IMR-90 (cell line): ENCODE measurements around the gene NPRL2.

Source experiments
- CEBPB ChIP-seq: IDR thresholded peaks from 2 replicates; pipeline ENCODE4 v1.6.1; 2012; ENCODE audit warnings: low read depth, low read length, improper control_type of control experiment
- CHD1 ChIP-seq: IDR thresholded peaks from 2 replicates; pipeline ENCODE4 v1.6.1; 2012; ENCODE audit warnings: low read depth, low read length, improper control_type of control experiment
- FOS ChIP-seq: fragments of 150-350 bp; IDR thresholded peaks from 2 replicates; pipeline ENCODE4 v1.6.1; 2016; ENCODE audit warnings: low read depth, low read length
- MAZ ChIP-seq: IDR thresholded peaks from 2 replicates; pipeline ENCODE4 v1.6.1; 2012; ENCODE audit warnings: low read depth, mild to moderate bottlenecking, low read length, improper control_type of control experiment, moderate library complexity, borderline replicate concordance
- MXI1 ChIP-seq: IDR thresholded peaks from 2 replicates; pipeline ENCODE4 v1.6.1; 2012; ENCODE audit warnings: low read depth, mild to moderate bottlenecking, low read length, moderate library complexity, borderline replicate concordance
- NFE2L2 ChIP-seq: fragments of 150-350 bp; IDR thresholded peaks from 2 replicates; pipeline ENCODE4 v1.6.1; 2016; ENCODE audit warnings: low read depth, mild to moderate bottlenecking, low read length
- POLR2A ChIP-seq: IDR thresholded peaks from 2 replicates; pipeline ENCODE4 v1.6.1; 2012; ENCODE audit warnings: mild to moderate bottlenecking, low read depth, low read length
- RAD21 ChIP-seq: IDR thresholded peaks from 2 replicates; pipeline ENCODE4 v1.6.1; 2012; ENCODE audit warnings: low read length, improper control_type of control experiment
- RCOR1 ChIP-seq: IDR thresholded peaks from 2 replicates; pipeline ENCODE4 v1.6.1; 2012; ENCODE audit warnings: mild to moderate bottlenecking, low read length, improper control_type of control experiment; ENCODE audit not compliant: insufficient replicate concordance
- TF ChIP-seq, protein P1 (sequence below): conservative IDR thresholded peaks from 2 replicates; pipeline ENCODE4 v1.5.1; 2012; ENCODE audit warnings: mild to moderate bottlenecking, low read depth, low read length, improper control_type of control experiment
- TF ChIP-seq, protein P2 (sequence below): fragments of 150-350 bp; IDR thresholded peaks from 2 replicates; pipeline ENCODE4 v1.6.1; 2017; ENCODE audit warnings: mild to moderate bottlenecking, antibody characterized with exemption, low read length, low read depth
- TF ChIP-seq, protein P3 (sequence below): fragments of 150-350 bp; IDR thresholded peaks from 2 replicates; pipeline ENCODE4 v1.6.1; 2016; ENCODE audit warnings: low read depth, mild to moderate bottlenecking, low read length, moderate library complexity, borderline replicate concordance

DNA sequence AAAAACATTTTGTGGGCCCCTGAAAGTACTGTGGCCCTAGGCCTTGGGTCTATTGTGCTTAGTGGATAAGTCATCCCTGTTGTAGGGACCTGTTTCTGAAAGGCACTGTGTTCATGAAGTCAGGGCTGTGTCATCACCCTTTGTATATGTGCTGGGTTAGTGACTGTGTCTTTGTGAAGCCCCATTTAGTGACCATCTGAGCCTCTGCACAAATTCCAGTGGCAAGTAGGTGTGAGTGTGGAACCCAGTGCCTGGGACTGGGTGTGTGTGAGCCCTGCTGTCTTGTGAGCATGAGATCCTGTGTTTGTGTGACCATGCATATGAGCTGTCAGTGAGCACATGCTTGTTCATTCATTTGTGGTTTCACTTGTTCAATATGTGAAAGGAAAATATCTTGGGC is 46.0 kb downstream of the NPRL2 start:
- TF ChIP-seq POLR2A (no peak), MAZ (no peak), CHD1 (no peak), MXI1 (no peak), NFE2L2 (no peak), RCOR1 (no peak), CEBPB (no peak), RAD21 (no peak), FOS (no peak)
- TF ChIP-seq, protein P1, sequence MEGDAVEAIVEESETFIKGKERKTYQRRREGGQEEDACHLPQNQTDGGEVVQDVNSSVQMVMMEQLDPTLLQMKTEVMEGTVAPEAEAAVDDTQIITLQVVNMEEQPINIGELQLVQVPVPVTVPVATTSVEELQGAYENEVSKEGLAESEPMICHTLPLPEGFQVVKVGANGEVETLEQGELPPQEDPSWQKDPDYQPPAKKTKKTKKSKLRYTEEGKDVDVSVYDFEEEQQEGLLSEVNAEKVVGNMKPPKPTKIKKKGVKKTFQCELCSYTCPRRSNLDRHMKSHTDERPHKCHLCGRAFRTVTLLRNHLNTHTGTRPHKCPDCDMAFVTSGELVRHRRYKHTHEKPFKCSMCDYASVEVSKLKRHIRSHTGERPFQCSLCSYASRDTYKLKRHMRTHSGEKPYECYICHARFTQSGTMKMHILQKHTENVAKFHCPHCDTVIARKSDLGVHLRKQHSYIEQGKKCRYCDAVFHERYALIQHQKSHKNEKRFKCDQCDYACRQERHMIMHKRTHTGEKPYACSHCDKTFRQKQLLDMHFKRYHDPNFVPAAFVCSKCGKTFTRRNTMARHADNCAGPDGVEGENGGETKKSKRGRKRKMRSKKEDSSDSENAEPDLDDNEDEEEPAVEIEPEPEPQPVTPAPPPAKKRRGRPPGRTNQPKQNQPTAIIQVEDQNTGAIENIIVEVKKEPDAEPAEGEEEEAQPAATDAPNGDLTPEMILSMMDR: no peak
- TF ChIP-seq, protein P2, sequence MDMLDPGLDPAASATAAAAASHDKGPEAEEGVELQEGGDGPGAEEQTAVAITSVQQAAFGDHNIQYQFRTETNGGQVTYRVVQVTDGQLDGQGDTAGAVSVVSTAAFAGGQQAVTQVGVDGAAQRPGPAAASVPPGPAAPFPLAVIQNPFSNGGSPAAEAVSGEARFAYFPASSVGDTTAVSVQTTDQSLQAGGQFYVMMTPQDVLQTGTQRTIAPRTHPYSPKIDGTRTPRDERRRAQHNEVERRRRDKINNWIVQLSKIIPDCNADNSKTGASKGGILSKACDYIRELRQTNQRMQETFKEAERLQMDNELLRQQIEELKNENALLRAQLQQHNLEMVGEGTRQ: no peak
- TF ChIP-seq, protein P3, sequence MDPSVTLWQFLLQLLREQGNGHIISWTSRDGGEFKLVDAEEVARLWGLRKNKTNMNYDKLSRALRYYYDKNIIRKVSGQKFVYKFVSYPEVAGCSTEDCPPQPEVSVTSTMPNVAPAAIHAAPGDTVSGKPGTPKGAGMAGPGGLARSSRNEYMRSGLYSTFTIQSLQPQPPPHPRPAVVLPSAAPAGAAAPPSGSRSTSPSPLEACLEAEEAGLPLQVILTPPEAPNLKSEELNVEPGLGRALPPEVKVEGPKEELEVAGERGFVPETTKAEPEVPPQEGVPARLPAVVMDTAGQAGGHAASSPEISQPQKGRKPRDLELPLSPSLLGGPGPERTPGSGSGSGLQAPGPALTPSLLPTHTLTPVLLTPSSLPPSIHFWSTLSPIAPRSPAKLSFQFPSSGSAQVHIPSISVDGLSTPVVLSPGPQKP: no peak
